PC-9 (cell line): ENCODE results near the gene OR51B5. TPM values are rescaled to one million over a fixed set of nuclear protein-coding genes. Genes with fewer than 3 reads are reported as not detected.

ENCODE experiments used
- BruUV-seq: library from RNA; stranded (reverse); fragments of 400-500 nt; replicated peaks from 2 replicates; lab custom pipeline; 2021; lab: Mats Ljungman, UMichigan
- CTCF ChIA-PET: fragments of 300-600 bp; sonication (Branson Sonifier 250); formaldehyde crosslinking; loops from one replicate; lab custom pipeline; 2022; ENCODE audit warnings: antibody characterized with exemption; lab: Charles Lee
- POLR2A ChIA-PET: fragments of 300-600 bp; sonication (Branson Sonifier 250); formaldehyde crosslinking; loops from one replicate; lab custom pipeline; 2022; ENCODE audit warnings: antibody characterized with exemption; ENCODE audit not compliant: unreplicated experiment; lab: Charles Lee
- DNase-seq, 2 experiments: peaks; one replicate each; pipeline versions ENCODE4 v3.0.0 to v3.0.0-alpha.2; 2015 to 2022; ENCODE audit warnings: mixed read lengths in 1 of 2
- H2AFZ ChIP-seq: fragments of 200-600 bp; sonication (generic); 2 replicates; pipeline ENCODE4 v1.8.1; 2017; ENCODE audit warnings: antibody characterized with exemption
- H3F3A ChIP-seq: fragments of 200-600 bp; sonication (generic); 2 replicates; pipeline ENCODE4 v1.8.1; 2017; ENCODE audit warnings: antibody characterized with exemption, mild to moderate bottlenecking, low read depth; ENCODE audit not compliant: insufficient read depth
- H3K27ac ChIP-seq: fragments of 200-600 bp; sonication (generic); 2 replicates; pipeline ENCODE4 v1.6.1; 2016; ENCODE audit warnings: mixed run types
- H3K27me3 ChIP-seq: fragments of 200-600 bp; sonication (generic); 2 replicates; pipeline ENCODE4 v1.6.1; 2016; ENCODE audit warnings: low read depth, mixed run types; ENCODE audit not compliant: insufficient read depth
- H3K36me3 ChIP-seq: fragments of 200-600 bp; sonication (generic); 2 replicates; pipeline ENCODE4 v1.6.1; 2016; ENCODE audit warnings: low read depth, mixed run types
- H3K4me1 ChIP-seq: fragments of 200-600 bp; sonication (generic); replicated peaks from 2 replicates; pipeline ENCODE4 v1.6.1; 2016; ENCODE audit warnings: mixed run types; ENCODE audit not compliant: insufficient read depth
- H3K4me2 ChIP-seq: fragments of 200-600 bp; sonication (generic); 2 replicates; pipeline ENCODE4 v1.6.1; 2017; ENCODE audit warnings: mixed run types
- H3K4me3 ChIP-seq: fragments of 200-600 bp; sonication (generic); 2 replicates; pipeline ENCODE4 v1.6.1; 2016; ENCODE audit warnings: mixed run types
- H3K79me2 ChIP-seq: fragments of 200-600 bp; sonication (generic); 2 replicates; pipeline ENCODE4 v1.6.1; 2017; ENCODE audit warnings: low read depth, mixed run types
- H3K9me2 ChIP-seq: fragments of 200-600 bp; sonication (generic); 2 replicates; pipeline ENCODE4 v1.8.1; 2017; ENCODE audit warnings: mild to moderate bottlenecking; ENCODE audit not compliant: insufficient read depth
- H3K9me3 ChIP-seq: fragments of 200-600 bp; sonication (generic); 2 replicates; pipeline ENCODE4 v1.8.1; 2016; ENCODE audit warnings: low read depth; ENCODE audit not compliant: insufficient read depth
- H4K20me1 ChIP-seq: fragments of 200-600 bp; sonication (generic); 2 replicates; pipeline ENCODE4 v1.8.1; 2017; ENCODE audit not compliant: insufficient read depth
- CTCF ChIP-seq: fragments of 200-600 bp; sonication (generic); conservative IDR thresholded peaks from 2 replicates; pipeline ENCODE4 v1.6.1; 2017; ENCODE audit warnings: mixed run types, antibody characterized with exemption, mild to moderate bottlenecking, moderate library complexity
- EZH2 ChIP-seq: fragments of 200-600 bp; sonication (generic); IDR thresholded peaks from 2 replicates; pipeline ENCODE4 v1.8.0; 2017; ENCODE audit warnings: antibody characterized with exemption, low read depth
- intact Hi-C: fragments of 100-400 bp; cut with micrococcal nuclease; formaldehyde crosslinking; loops from one replicate; pipeline ENCODE4 v1.10.0; 2022; ENCODE audit not compliant: unreplicated experiment
- total RNA-seq: library from RNA; stranded (reverse); gene quantifications from 2 replicates; pipeline ENCODE4 v1.2.3, GENCODE V29; 2021

OR51B5 gene
- total RNA-seq, 1 experiment from 2014 or later: 1.2 TPM

- no peak within 1 kb of the TSS for H2AFZ ChIP-seq
- no peak within 1 kb of the TSS for H3K4me2 ChIP-seq
- H3K9me3 ChIP-seq: no peaks in the 10 kb centered on the region
- ChIA-PET POLR2A (no interaction called here), CTCF (no interaction called here)
- intact Hi-C loops: no loop called here
- no peak within 1 kb of the TSS for H3K4me3 ChIP-seq
- H3K36me3 ChIP-seq: no peaks in the 10 kb centered on the region
- H3F3A ChIP-seq: no peaks in the 10 kb centered on the region
- DNase-seq: no peak
- H3K9me2 ChIP-seq: no peaks in the 10 kb centered on the region
- H3K79me2 ChIP-seq: no peaks in the 10 kb centered on the region
- H3K27me3 ChIP-seq: no peaks in the 10 kb centered on the region
- no peaks in the 10 kb centered on the region for H3K4me1 ChIP-seq
- BruUV-seq: no TSS peak
- H4K20me1 ChIP-seq: no peaks in the 10 kb centered on the region
- H3K27ac ChIP-seq: no peak within 1 kb of the TSS
- no peak for TF ChIP-seq CTCF
- TF ChIP-seq EZH2: no peak
Measured at GRCh38 chr11:5351208-5351607, 7.9 kb upstream of the OR51B5 start, which contains the start of gene OR51B6. TSS of gene OR51B6 (plus strand) at chr11:5351508. CDS start at chr11:5351508, 0 bp downstream.

- H3K36me3 ChIP-seq: no peaks in the 10 kb centered on the region
Measured at GRCh38 chr11:5349550-5349949, 6.2 kb upstream of the OR51B5 start.

GRCh38 chr11:5348551-5349194, 5.3 kb upstream of the OR51B5 start:
- CTCF ChIA-PET: no interaction called here

More at GRCh38 chr11:5349550-5349949, 6.2 kb upstream of the OR51B5 start:
- no TSS peak for BruUV-seq
- TF ChIP-seq CTCF: no peak
- no peak for TF ChIP-seq EZH2
- H3K4me1 ChIP-seq: no peaks in the 10 kb centered on the region
- no peaks in the 10 kb centered on the region for H3F3A ChIP-seq
- H3K4me2 ChIP-seq: no peak overlapping the region
- H2AFZ ChIP-seq: no peak overlapping the region
- H4K20me1 ChIP-seq: no peaks in the 10 kb centered on the region
- no peaks in the 10 kb centered on the region for H3K9me3 ChIP-seq
- POLR2A ChIA-PET: no interaction called here
- no peak overlapping the region for H3K4me3 ChIP-seq
- no peaks in the 10 kb centered on the region for H3K79me2 ChIP-seq
- intact Hi-C loops: no loop called here
- no peak overlapping the region for H3K27ac ChIP-seq
- H3K27me3 ChIP-seq: no peaks in the 10 kb centered on the region
- CTCF ChIA-PET: no interaction called here
- H3K9me2 ChIP-seq: no peaks in the 10 kb centered on the region
- no peak for DNase-seq

More at GRCh38 chr11:5348551-5349194, 5.3 kb upstream of the OR51B5 start:
- intact Hi-C loops: no loop called here
- no peaks in the 10 kb centered on the region for H3K27me3 ChIP-seq
- TF ChIP-seq CTCF (no peak), EZH2 (no peak)
- BruUV-seq: no TSS peak
- H3K36me3 ChIP-seq: no peaks in the 10 kb centered on the region
- H3K9me2 ChIP-seq: no peaks in the 10 kb centered on the region
- H3K27ac ChIP-seq: no peak overlapping the region
- no peaks in the 10 kb centered on the region for H3K4me1 ChIP-seq
- H4K20me1 ChIP-seq: no peaks in the 10 kb centered on the region
- H3K9me3 ChIP-seq: no peaks in the 10 kb centered on the region
- no peak for DNase-seq
- POLR2A ChIA-PET: no interaction called here
- no peaks in the 10 kb centered on the region for H3K79me2 ChIP-seq
- no peaks in the 10 kb centered on the region for H3F3A ChIP-seq
- H2AFZ ChIP-seq: no peak overlapping the region
- H3K4me3 ChIP-seq: no peak overlapping the region
- no peak overlapping the region for H3K4me2 ChIP-seq
